ENCODE results near the gene PLIN3. TPM values are rescaled to one million over a fixed set of nuclear protein-coding genes. Genes with fewer than 3 reads are reported as not detected.

The PLIN3 gene
- polyA plus RNA-seq (ENCODE audit: insufficient read length in 3 of 3): 10 to 100 TPM; 45.8 to 54.2 (median 52.4) TPM
- long read RNA-seq, donor 1, transcript PLIN3-201 (8 exons, 2,333 nt): major isoform, 29 of 49 reads
- long read RNA-seq, donor 1, partial matches to known transcripts: 19 of 49 reads
- long read RNA-seq, donor 1, other reads (novel, unspliced or antisense): 0 of 49 reads
- long read RNA-seq, donor 2, transcript PLIN3-201 (8 exons, 2,333 nt): major isoform, 35 of 73 reads
- long read RNA-seq, donor 2, partial matches to known transcripts: 37 of 73 reads
- long read RNA-seq, donor 2, other reads (novel, unspliced or antisense): 0 of 73 reads
- long read RNA-seq, donor 3, transcript PLIN3-201 (8 exons, 2,333 nt): major isoform, 29 of 42 reads
- long read RNA-seq, donor 3, partial matches to known transcripts: 13 of 42 reads
- long read RNA-seq, donor 3, other reads (novel, unspliced or antisense): 0 of 42 reads
- long read RNA-seq, donor 4, transcript PLIN3-201 (8 exons, 2,333 nt): major isoform, 25 of 63 reads
- long read RNA-seq, donor 4, partial matches to known transcripts: 38 of 63 reads
- long read RNA-seq, donor 4, other reads (novel, unspliced or antisense): 0 of 63 reads
- long read RNA-seq, donor 5, transcript PLIN3-201 (8 exons, 2,333 nt): major isoform, 17 of 19 reads
- long read RNA-seq, donor 5, partial matches to known transcripts: 0 of 19 reads
- long read RNA-seq, donor 5, other reads (novel, unspliced or antisense): 0 of 19 reads
- long read RNA-seq, donor 6, transcript PLIN3-201 (8 exons, 2,333 nt): major isoform, 33 of 69 reads
- long read RNA-seq, donor 6, partial matches to known transcripts: 34 of 69 reads
- long read RNA-seq, donor 6, other reads (novel, unspliced or antisense): 0 of 69 reads
- long read RNA-seq, donor 7, transcript PLIN3-201 (8 exons, 2,333 nt): major isoform, 39 of 56 reads
- long read RNA-seq, donor 7, partial matches to known transcripts: 15 of 56 reads
- long read RNA-seq, donor 7, other reads (novel, unspliced or antisense): 0 of 56 reads
- long read RNA-seq, donor 8, transcript PLIN3-201 (8 exons, 2,333 nt): major isoform, 22 of 32 reads
- long read RNA-seq, donor 8, partial matches to known transcripts: 9 of 32 reads
- long read RNA-seq, donor 8, other reads (novel, unspliced or antisense): 0 of 32 reads
- long read RNA-seq, donor 9, transcript PLIN3-201 (8 exons, 2,333 nt): major isoform, 36 of 78 reads
- long read RNA-seq, donor 9, partial matches to known transcripts: 35 of 78 reads
- long read RNA-seq, donor 9, other reads (novel, unspliced or antisense): 5 of 78 reads
- long read RNA-seq, donor 10, transcript PLIN3-201 (8 exons, 2,333 nt): major isoform, 30 of 66 reads
- long read RNA-seq, donor 10, partial matches to known transcripts: 32 of 66 reads
- long read RNA-seq, donor 10, other reads (novel, unspliced or antisense): 0 of 66 reads
- long read RNA-seq, donor 11, transcript PLIN3-201 (8 exons, 2,333 nt): major isoform, 31 of 40 reads
- long read RNA-seq, donor 11, partial matches to known transcripts: 7 of 40 reads
- long read RNA-seq, donor 11, other reads (novel, unspliced or antisense): 0 of 40 reads
- long read RNA-seq, donor 12, transcript PLIN3-201 (8 exons, 2,333 nt): major isoform, 47 of 84 reads
- long read RNA-seq, donor 12, partial matches to known transcripts: 34 of 84 reads
- long read RNA-seq, donor 12, other reads (novel, unspliced or antisense): 0 of 84 reads
- long read RNA-seq, donor 13, transcript PLIN3-201 (8 exons, 2,333 nt): major isoform, 8 of 10 reads
- long read RNA-seq, donor 13, partial matches to known transcripts: 0 of 10 reads
- long read RNA-seq, donor 13, other reads (novel, unspliced or antisense): 0 of 10 reads
- long read RNA-seq, donor 14: 0 reads
- long read RNA-seq, donor 15: 0 reads
- long read RNA-seq, donor 16, transcript PLIN3-201 (8 exons, 2,333 nt): major isoform, 37 of 69 reads
- long read RNA-seq, donor 16, partial matches to known transcripts: 30 of 69 reads
- long read RNA-seq, donor 16, other reads (novel, unspliced or antisense): 0 of 69 reads

- peak; percentile 93 for DNase-seq
These were observed at the start of gene PLIN3 for GRCh38 chr19:4867534-4868285. Gene PLIN3 (minus strand): TSS chr19:4867667. CDS start chr19:4861394, 6,273 bp downstream.

GRCh38 chr19:4916292-4917082, 49.0 kb upstream of the PLIN3 start:
- no peak for DNase-seq

- DNase-seq: no peak
These were observed 47.5 kb upstream of the PLIN3 start for GRCh38 chr19:4914736-4915501.

DNA sequence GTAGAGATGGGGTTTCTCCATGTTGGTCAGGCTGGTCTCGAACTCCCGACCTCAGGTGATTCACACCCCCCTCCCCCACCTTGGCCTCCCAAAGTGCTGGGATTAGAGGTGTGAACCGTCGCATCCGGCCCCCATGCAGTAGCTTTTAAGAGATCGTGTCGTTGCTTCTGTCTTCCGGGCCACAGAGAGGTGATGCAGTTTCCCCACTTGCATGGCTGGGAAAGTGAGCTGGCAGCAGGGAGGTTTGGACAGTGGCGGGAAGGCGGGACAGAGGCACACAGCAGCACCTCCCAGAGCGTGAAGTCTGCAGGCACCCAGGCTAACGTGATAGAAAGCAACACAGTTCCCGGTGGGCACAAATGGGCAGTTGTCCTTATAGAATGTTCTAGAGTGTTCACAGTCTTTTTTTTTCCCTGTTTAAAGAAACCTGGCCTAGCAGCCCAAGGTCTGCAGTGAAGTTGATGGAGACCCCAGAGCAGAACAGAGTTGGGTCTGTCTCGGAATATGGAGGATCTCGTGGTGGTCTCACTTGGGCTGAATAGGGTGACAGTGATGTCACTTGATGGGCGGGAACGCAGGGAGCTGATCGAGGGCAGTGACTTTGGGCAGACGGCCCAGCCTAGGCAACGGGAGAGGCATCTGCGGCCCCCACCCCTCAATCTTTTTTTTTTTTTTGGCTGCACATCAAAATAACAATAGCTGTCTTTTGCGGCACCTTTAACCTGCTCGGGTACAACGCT, 46.7 kb upstream of the PLIN3 start:
- DNase-seq: no peak

GRCh38 chr19:4911786-4912672, 44.6 kb upstream of the PLIN3 start:
- peak; percentile 65 for DNase-seq

GRCh38 chr19:4911314-4911713, 43.8 kb upstream of the PLIN3 start:
- DNase-seq: no peak

DNA sequence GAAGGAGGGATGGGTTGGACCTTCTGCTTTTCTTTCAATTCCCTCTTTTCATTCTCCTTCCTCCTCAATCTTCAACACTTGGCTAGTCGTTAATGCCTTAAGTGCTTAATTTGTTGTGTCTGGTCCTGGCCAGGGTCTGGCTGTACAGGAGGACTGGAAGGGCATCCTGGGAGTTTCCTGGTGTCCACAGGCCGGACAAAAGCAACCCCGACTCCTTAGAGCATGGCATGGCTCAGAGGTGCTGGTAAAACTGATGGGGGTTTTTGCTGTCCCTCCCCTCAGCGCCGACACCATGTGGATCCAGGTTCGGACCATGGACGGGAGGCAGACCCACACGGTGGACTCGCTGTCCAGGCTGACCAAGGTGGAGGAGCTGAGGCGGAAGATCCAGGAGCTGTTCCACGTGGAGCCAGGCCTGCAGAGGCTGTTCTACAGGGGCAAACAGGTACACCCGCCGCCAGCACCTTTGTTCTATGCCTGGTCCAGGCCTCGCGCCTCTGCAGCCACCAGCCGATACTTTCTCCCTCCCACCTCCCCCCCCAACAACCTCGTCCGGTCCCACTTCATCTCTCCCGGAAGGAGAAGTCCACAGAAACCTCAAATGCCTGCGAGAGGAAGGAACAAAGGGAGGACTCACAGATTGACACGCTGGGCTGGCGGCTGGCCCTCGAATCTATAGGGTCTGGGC, 43.3 kb upstream of the PLIN3 start:
- no peak for DNase-seq

GRCh38 chr19:4909897-4910593, 42.6 kb upstream of the PLIN3 start:
- DNase-seq: peak; percentile 92

- DNase-seq: no peak
These were observed 41.9 kb upstream of the PLIN3 start, which contains the start of gene UHRF1 for GRCh38 chr19:4909156-4909896. Gene UHRF1 (plus strand): TSS chr19:4909501. CDS start chr19:4910886, 1,385 bp downstream.

- DNase-seq: no peak
These were observed 41.3 kb upstream of the PLIN3 start for GRCh38 chr19:4908781-4909155.

DNA sequence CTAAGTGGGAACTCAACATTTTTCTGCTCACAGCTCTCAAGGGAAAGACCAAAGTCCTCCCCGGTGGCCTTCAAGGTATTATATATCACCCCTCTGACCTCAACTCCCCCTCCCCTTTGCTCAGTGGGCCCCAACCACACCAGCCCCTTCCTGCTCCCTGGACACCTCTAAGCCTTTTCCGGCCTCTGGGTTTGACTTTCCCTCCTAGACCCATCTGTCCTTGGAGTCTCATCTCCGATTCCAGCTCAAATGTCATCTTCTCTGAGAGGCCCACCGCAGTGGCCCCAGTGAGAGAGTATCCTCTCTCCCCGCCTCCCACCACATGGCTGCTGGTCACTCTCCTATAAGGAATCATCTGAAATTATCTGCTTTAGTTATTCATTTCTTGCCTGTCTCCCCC, 40.9 kb upstream of the PLIN3 start:
- peak; percentile 80 for DNase-seq

GRCh38 chr19:4906963-4907362, 39.5 kb upstream of the PLIN3 start:
- no peak for DNase-seq

DNA sequence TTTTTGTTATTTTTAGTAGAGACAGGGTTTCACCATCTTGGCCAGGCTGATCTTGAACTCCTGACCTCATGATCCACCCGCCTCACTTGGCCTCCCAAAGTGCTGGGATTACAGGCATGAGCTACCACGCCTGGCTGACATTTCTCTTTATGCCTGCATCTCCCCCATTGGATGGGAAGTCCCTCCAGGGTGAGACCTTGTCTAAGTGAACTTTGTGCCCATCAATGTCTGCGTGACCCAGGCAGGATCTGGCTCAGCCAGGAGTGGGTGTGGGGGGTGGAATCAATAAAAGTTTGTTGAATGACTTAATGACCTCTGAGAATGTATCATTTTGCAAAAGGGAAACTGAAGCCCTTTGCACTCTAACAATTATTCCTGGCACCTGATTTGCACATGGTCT, 37.0 kb upstream of the PLIN3 start:
- DNase-seq: no peak

- DNase-seq: no peak
These were observed 35.3 kb upstream of the PLIN3 start, which contains the start of gene ARRDC5 for GRCh38 chr19:4902796-4903195. Gene ARRDC5 (minus strand): TSS chr19:4902896. CDS start chr19:4902825, 71 bp downstream.
